ENCODE data around the gene ZNF436.

ZNF436 gene

DNA sequence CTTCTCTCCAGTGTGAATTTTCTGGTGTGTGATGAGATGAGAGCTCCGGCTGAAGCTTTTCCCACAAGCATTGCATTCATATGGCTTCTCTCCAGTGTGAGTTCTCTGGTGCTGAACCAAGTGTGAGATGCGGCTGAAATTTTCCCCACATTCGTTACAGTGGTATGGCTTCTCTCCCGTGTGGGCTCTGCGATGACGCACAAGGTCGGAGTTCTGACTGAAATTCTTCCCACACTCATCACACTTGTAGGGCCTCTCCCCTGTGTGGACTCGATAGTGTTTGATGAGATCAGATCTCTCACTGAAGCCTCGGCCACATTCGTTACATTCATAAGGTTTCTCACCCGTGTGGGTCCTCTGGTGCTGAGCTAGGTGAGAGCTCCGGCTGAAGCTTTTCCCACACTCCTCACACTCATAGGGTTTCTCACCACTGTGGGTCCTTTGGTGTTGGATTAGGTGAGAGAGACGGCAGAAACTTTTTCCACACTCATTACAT is 7.4 kb downstream of the ZNF436 start:
- peaks cover 98% of the 10 kb centered on the region for H3K9me3 Mint-ChIP-seq

DNA sequence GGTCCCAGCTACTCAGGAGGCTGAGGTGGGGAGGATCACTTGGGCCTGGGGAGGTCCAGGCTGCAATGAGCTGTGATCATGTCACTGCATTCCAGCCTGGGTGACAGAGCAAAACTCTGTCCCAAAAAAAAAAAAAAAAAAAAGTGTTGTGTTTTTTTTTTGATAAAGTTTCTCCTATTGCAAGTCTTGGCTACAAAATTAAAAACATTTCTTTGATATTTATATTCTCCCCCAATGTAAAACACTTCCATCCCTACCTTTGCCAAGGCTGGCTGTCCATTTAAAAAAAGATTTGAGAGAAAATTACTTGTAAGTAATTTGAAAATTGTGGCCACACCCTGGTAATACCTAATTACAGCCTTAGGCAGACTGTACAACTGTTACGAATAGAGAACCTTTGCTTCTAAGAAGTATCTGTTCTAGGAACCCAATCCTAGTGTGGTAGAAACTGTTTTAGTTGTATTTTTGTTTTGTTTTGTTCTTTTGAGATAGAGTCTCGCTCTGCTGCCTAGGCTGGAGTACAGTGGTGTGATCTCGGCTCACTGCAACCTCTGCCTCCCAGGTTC is 11.2 kb downstream of the ZNF436 start:
- peaks cover 49% of the 10 kb centered on the region for H3K27me3 Mint-ChIP-seq (ENCODE audit: low read depth, poor library complexity)

More for the DNA sequence above, 7.4 kb downstream of the ZNF436 start:
- H3K27ac Mint-ChIP-seq: no peak overlapping the region
- no peak for DNase-seq
- H3K4me1 Mint-ChIP-seq: peaks cover 5% of the 10 kb centered on the region
- H3K36me3 Mint-ChIP-seq (ENCODE audit: low read depth): peaks cover 95% of the 10 kb centered on the region
- no peak for TF ChIP-seq CTCF (IDR thresholded peaks at IDR 0.05)
- H3K4me3 Mint-ChIP-seq: no peak overlapping the region
- H3K27me3 Mint-ChIP-seq (ENCODE audit: low read depth, poor library complexity): peaks cover 25% of the 10 kb centered on the region

DNA sequence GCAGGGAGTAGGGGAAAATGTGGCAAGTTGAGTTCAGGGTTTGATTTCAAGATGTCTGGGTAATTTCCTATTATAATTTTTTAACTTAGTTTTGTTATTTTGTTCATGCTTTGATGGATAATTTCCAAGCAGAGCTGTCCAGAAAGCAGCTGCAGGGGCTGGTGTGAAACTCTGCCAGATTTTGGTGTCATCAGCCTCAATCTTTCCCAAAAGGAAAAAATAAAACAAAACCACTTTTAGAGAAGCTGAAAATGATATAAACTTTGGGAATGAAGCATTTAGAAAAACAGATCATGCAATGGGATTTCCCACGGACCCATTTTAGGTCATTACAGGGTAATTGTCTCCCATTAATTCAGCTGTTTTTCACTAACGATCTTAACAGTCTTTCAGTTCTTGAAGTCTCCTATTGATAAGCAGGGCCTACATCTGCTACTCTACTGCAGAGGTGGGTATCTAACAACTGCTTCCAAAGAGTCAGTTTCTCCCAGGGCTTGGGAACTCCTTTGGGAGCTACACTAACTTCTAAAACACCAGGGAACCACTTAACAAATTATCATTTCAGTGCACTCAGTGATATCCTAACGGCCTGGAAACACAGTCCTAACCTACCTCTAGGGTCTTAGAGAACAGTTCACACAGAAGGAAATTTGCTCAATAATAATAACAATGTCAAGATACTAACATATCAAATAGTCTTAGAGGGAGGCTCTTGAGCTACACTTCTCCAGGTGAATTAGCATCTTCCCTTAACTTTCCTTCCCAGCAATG is 12.3 kb downstream of the ZNF436 start:
- Mint-ChIP-seq H3K4me3 (no peak overlapping the region), H3K27ac (no peak overlapping the region), H3K9me3 (peaks cover 65% of the 10 kb centered on the region), H3K36me3 (ENCODE audit: low read depth) (peaks cover 55% of the 10 kb centered on the region), H3K4me1 (no peaks in the 10 kb centered on the region), H3K27me3 (ENCODE audit: low read depth, poor library complexity) (peaks cover 54% of the 10 kb centered on the region)
- no peak for DNase-seq
- no peak for TF ChIP-seq CTCF (IDR thresholded peaks at IDR 0.05)

More for the DNA sequence above, 11.2 kb downstream of the ZNF436 start:
- H3K4me3 Mint-ChIP-seq: no peak overlapping the region
- no peaks in the 10 kb centered on the region for H3K4me1 Mint-ChIP-seq
- no peak for TF ChIP-seq CTCF (IDR thresholded peaks at IDR 0.05)
- peaks cover 75% of the 10 kb centered on the region for H3K9me3 Mint-ChIP-seq
- no peak for DNase-seq
- no peak overlapping the region for H3K27ac Mint-ChIP-seq
- H3K36me3 Mint-ChIP-seq (ENCODE audit: low read depth): peaks cover 66% of the 10 kb centered on the region

- H3K27ac Mint-ChIP-seq: no peak overlapping the region
- no peak for DNase-seq
- TF ChIP-seq CTCF (IDR thresholded peaks at IDR 0.05): no peak
- peaks cover 58% of the 10 kb centered on the region for H3K9me3 Mint-ChIP-seq
- H3K36me3 Mint-ChIP-seq (ENCODE audit: low read depth): peaks cover 48% of the 10 kb centered on the region
- no peaks in the 10 kb centered on the region for H3K4me1 Mint-ChIP-seq
- H3K27me3 Mint-ChIP-seq (ENCODE audit: low read depth, poor library complexity): peaks cover 56% of the 10 kb centered on the region
- no peak overlapping the region for H3K4me3 Mint-ChIP-seq
Measured at GRCh38 chr1:23356471-23357137, 13.0 kb downstream of the ZNF436 start.

DNA sequence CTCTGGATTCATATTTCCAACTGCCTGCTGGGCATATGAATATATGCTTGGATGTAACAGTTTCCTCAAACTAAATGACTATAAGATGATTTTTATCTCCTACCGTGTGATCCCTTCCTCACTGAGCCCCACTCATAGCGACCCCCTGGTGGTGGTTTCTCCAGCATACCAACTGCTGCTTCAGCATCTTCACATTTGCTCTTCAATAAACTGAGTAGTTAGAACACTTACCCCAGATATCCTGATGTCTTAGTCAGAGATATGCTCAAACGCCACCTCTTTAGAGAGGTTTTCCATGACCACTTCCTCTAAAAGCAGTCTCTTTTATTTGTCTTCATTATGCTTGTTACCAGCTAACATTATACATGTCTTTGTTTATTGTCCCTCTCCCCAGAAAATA is 15.4 kb downstream of the ZNF436 start:
- H3K27me3 Mint-ChIP-seq (ENCODE audit: low read depth, poor library complexity): peaks cover 65% of the 10 kb centered on the region
- TF ChIP-seq CTCF (IDR thresholded peaks at IDR 0.05): no peak
- no peak for DNase-seq
- H3K36me3 Mint-ChIP-seq (ENCODE audit: low read depth): peaks cover 24% of the 10 kb centered on the region
- H3K9me3 Mint-ChIP-seq: peaks cover 37% of the 10 kb centered on the region
- H3K27ac Mint-ChIP-seq: no peak overlapping the region
- H3K4me1 Mint-ChIP-seq: no peaks in the 10 kb centered on the region
- no peak overlapping the region for H3K4me3 Mint-ChIP-seq
